Activated T-cell treated with anti-CD3 and anti-CD28 coated beads, Interleukin-2, amount 50 U/mL, for 4 hours (primary cell): ENCODE data around the gene HOXD10. TPM values are rescaled to one million over a fixed set of nuclear protein-coding genes. Genes with fewer than 3 reads are reported as not detected.

Experiments used
- ATAC-seq, 2 donors: fragments of 200-7000 bp; cut with Tn5 transposase; one replicate each; pipeline ENCODE4 v1.10.0; 2021
- DNase-seq: peaks from one replicate; pipeline ENCODE4 v3.0.0-alpha.2; 2020
- H3K27me3 Mint-ChIP-seq: one replicate; pipeline ENCODE4 v1.8.0; 2021; ENCODE audit warnings: low read depth, mixed read lengths
- H3K36me3 Mint-ChIP-seq: one replicate; pipeline ENCODE4 v1.8.0; 2022; ENCODE audit warnings: mixed read lengths; ENCODE audit not compliant: insufficient read depth
- H3K4me1 Mint-ChIP-seq: one replicate; pipeline ENCODE4 v1.8.0; 2021; ENCODE audit warnings: low read depth, mixed read lengths
- H3K4me3 Mint-ChIP-seq: one replicate; pipeline ENCODE4 v1.8.0; 2021; ENCODE audit warnings: mild to moderate bottlenecking, moderate library complexity, mixed read lengths
- H3K9me3 Mint-ChIP-seq: one replicate; pipeline ENCODE4 v1.8.0; 2021; ENCODE audit warnings: mixed read lengths
- total RNA-seq, 3 donors: library from RNA; stranded (reverse); gene quantifications; one replicate each; pipeline ENCODE4 v1.2.1, GENCODE V29; 2021

HOXD10 gene
- total RNA-seq, 3 donors from 2014 or later = not detected

GRCh38 chr2:176164611-176165369 is 48.2 kb downstream of the HOXD10 start:
- DNase-seq (no peak), ATAC-seq (no peak)
- Mint-ChIP-seq H3K9me3 (peaks cover 7% of the 10 kb centered on the region), H3K4me3 (no peak overlapping the region), H3K4me1 (peaks cover 5% of the 10 kb centered on the region), H3K27me3 (peaks cover 92% of the 10 kb centered on the region), H3K36me3 (no peaks in the 10 kb centered on the region)

- H3K27me3 Mint-ChIP-seq = peaks cover 92% of the 10 kb centered on the region
- no peak for ATAC-seq
- no peaks in the 10 kb centered on the region for H3K36me3 Mint-ChIP-seq
- peaks cover 5% of the 10 kb centered on the region for H3K4me1 Mint-ChIP-seq
- DNase-seq = no peak
- H3K9me3 Mint-ChIP-seq = peaks cover 7% of the 10 kb centered on the region
- H3K4me3 Mint-ChIP-seq = no peak overlapping the region
These were observed 48.9 kb downstream of the HOXD10 start for GRCh38 chr2:176165370-176166050.

- H3K4me1 Mint-ChIP-seq = peaks cover 3% of the 10 kb centered on the region
- peaks cover 92% of the 10 kb centered on the region for H3K27me3 Mint-ChIP-seq
- peaks cover 7% of the 10 kb centered on the region for H3K9me3 Mint-ChIP-seq
- no peak for ATAC-seq
- no peaks in the 10 kb centered on the region for H3K36me3 Mint-ChIP-seq
- H3K4me3 Mint-ChIP-seq = no peak overlapping the region
- no peak for DNase-seq
These were observed 49.7 kb downstream of the HOXD10 start for GRCh38 chr2:176166272-176166671.

- Mint-ChIP-seq H3K27me3 (peaks cover 90% of the 10 kb centered on the region), H3K9me3 (peaks cover 7% of the 10 kb centered on the region), H3K4me1 (peaks cover 2% of the 10 kb centered on the region), H3K4me3 (no peak overlapping the region), H3K36me3 (no peaks in the 10 kb centered on the region)
- DNase-seq (no peak), ATAC-seq (no peak)
These were observed 50.8 kb downstream of the HOXD10 start for GRCh38 chr2:176167398-176167797.

GRCh38 chr2:176169181-176169580 is 52.6 kb downstream of the HOXD10 start:
- Mint-ChIP-seq H3K36me3 (no peaks in the 10 kb centered on the region), H3K4me3 (no peak overlapping the region), H3K4me1 (peaks cover 4% of the 10 kb centered on the region), H3K27me3 (peaks cover 91% of the 10 kb centered on the region), H3K9me3 (peaks cover 2% of the 10 kb centered on the region)
- ATAC-seq (no peak), DNase-seq (no peak)

Other genes starting within 250 kb of the HOXD10 start
- 10 to 100 TPM; 25.2 to 26.7 (median 25.6) TPM for gene LNPK, start 114.5 kb upstream of the HOXD10 start, total RNA-seq
- not detected for gene EVX2, start 32.8 kb upstream of the HOXD10 start, total RNA-seq
- gene HOXD13, start 24.1 kb upstream of the HOXD10 start, total RNA-seq = not detected
- not detected for gene HOXD12, start 17.0 kb upstream of the HOXD10 start, total RNA-seq
- gene HOXD11, start 9.5 kb upstream of the HOXD10 start, total RNA-seq = not detected
- not detected for gene HOXD9, start 5.9 kb downstream of the HOXD10 start, total RNA-seq
- under 1 TPM in 1 of 3 donors, not detected in 2; 0.11 TPM for gene HOXD8, start 12.9 kb downstream of the HOXD10 start, total RNA-seq
- gene HOXD4, start 34.8 kb downstream of the HOXD10 start, total RNA-seq = not detected
- not detected for gene HOXD3, start 40.5 kb downstream of the HOXD10 start, total RNA-seq
- not detected for gene HOXD1, start 71.9 kb downstream of the HOXD10 start, total RNA-seq
- gene MTX2, start 152.7 kb downstream of the HOXD10 start, total RNA-seq = 10 to 100 TPM; 29.9 to 35.1 (median 31.3) TPM